ENCODE data around the gene ORMDL3.

DNA sequence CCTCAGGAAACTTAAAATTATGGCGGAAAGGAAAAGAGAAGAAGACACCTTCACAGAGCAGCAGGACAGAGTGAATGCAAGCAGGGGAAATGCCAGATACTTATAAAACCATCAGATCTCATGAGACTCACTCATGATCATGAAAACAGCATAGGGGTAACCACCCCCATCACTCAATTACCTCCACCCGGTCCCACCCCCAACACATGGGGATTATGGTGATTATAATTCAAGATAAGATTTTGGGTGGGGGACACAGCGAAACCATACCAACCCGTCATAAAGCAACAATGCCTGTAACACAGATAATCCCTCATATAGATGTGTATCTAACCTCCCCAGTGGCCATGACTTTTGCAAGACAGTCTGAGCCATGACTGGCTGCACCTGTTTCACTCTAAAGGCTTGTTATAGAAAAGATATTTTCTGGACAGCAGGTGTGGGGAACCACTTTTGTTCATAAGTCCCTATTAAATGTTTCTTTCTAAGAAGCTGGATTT, 28.4 kb upstream of the ORMDL3 start:
- TF ChIP-seq, protein P1, sequence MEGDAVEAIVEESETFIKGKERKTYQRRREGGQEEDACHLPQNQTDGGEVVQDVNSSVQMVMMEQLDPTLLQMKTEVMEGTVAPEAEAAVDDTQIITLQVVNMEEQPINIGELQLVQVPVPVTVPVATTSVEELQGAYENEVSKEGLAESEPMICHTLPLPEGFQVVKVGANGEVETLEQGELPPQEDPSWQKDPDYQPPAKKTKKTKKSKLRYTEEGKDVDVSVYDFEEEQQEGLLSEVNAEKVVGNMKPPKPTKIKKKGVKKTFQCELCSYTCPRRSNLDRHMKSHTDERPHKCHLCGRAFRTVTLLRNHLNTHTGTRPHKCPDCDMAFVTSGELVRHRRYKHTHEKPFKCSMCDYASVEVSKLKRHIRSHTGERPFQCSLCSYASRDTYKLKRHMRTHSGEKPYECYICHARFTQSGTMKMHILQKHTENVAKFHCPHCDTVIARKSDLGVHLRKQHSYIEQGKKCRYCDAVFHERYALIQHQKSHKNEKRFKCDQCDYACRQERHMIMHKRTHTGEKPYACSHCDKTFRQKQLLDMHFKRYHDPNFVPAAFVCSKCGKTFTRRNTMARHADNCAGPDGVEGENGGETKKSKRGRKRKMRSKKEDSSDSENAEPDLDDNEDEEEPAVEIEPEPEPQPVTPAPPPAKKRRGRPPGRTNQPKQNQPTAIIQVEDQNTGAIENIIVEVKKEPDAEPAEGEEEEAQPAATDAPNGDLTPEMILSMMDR (IDR thresholded peaks at IDR 0.05), result no peak
- TF ChIP-seq POLR2A (IDR thresholded peaks at IDR 0.05), result no peak

Measured in vagina (tissue), 2 donors.